GM12892 (cell line): ENCODE results near the gene ENTPD2.

Experiments
- POLR2A ChIP-seq: IDR thresholded peaks from 2 replicates; pipeline ENCODE4 v1.6.1; 2011; ENCODE audit warnings: low read depth, low read length, control low read depth
- POLR2AphosphoS5 ChIP-seq: IDR thresholded peaks from 2 replicates; pipeline ENCODE4 v1.6.1; 2011; ENCODE audit warnings: low read depth, low read length, control low read depth
- TAF1 ChIP-seq: IDR thresholded peaks from 2 replicates; pipeline ENCODE4 v1.6.1; 2011; ENCODE audit warnings: low read depth, mild to moderate bottlenecking, control low read depth, low read length, borderline replicate concordance

DNA sequence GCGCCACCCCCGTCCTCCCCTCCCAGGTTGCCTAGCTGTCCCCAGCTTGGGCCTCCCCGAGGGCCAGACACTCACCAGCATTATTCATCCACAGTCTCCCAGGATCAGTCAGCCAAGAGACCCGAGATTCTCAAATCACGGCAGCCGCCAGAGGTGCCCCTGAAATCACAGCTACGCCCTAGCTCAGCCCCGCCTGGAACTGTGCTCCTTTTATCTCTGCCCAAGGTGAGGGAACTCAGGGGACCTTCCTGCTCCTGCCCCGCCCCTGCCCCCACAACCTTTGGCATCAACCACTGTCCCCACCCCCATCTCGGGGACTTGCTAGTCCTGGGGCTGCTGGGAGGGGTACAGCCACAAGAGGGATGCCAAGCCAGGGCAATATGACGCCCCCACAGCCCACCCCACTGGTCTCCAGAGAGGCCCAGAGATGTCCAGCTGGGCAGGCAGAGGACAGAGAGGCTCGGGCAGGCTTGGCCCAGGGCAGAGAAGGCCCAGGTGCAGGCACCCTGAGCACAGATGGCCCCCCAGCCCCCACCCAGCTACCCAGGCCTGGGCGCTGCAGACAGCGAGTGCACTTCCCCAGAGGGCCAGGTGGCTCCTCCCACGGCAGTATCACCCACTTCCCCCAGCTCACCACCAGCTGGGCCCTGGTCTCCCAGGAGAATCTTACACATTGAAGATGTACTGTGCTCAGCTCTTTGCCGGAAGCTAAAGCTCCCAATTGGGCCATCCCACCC, 21.8 kb downstream of the ENTPD2 start, which contains the start of gene FUT7:
- TF ChIP-seq POLR2A (no peak), POLR2AphosphoS5 (no peak), TAF1 (no peak)
